IPS DF 4.7 (cell line): ENCODE data around the gene PUS7L.
"Not testable (repeated sequence)": the region's sequence is repeated elsewhere in the genome, so short reads cannot be mapped to it uniquely, and the experiment has no call there.

Experiments
- DNase-seq: peaks from one replicate; pipeline ENCODE4 v3.0.0-alpha.2; 2013; ENCODE audit warnings: low spot score; ENCODE audit errors: extremely low read depth

PUS7L gene

GRCh38 chr12:43751360-43751759 lies 7.2 kb downstream of the PUS7L start:
- not testable (repeated sequence) for DNase-seq

- DNase-seq, result no peak
Measured at GRCh38 chr12:43750814-43751213, 7.8 kb downstream of the PUS7L start.

GRCh38 chr12:43749016-43749415 lies 9.6 kb downstream of the PUS7L start:
- DNase-seq, result no peak

GRCh38 chr12:43744826-43745225 lies 13.8 kb downstream of the PUS7L start:
- DNase-seq, result no peak

GRCh38 chr12:43742106-43742505 lies 16.5 kb downstream of the PUS7L start:
- DNase-seq, result no peak

GRCh38 chr12:43740511-43741100 lies 18.0 kb downstream of the PUS7L start:
- no peak for DNase-seq

GRCh38 chr12:43737646-43738045 lies 20.9 kb downstream of the PUS7L start:
- no peak for DNase-seq

- DNase-seq, result no peak
Measured at GRCh38 chr12:43736927-43737440, 21.6 kb downstream of the PUS7L start.

GRCh38 chr12:43733687-43734086 lies 24.9 kb downstream of the PUS7L start:
- no peak for DNase-seq

- no peak for DNase-seq
Measured at GRCh38 chr12:43730283-43730682, 28.3 kb downstream of the PUS7L start.

- no peak for DNase-seq
Measured at GRCh38 chr12:43728698-43729097, 29.9 kb downstream of the PUS7L start.

- no peak for DNase-seq
Measured at GRCh38 chr12:43728117-43728516, 30.5 kb downstream of the PUS7L start.

- no peak for DNase-seq
Measured at GRCh38 chr12:43723134-43723533, 35.5 kb downstream of the PUS7L start.

- DNase-seq, result no peak
Measured at GRCh38 chr12:43722621-43723020, 36.0 kb downstream of the PUS7L start.

GRCh38 chr12:43711348-43711747 lies 47.2 kb downstream of the PUS7L start:
- no peak for DNase-seq

GRCh38 chr12:43703772-43704171 lies 54.8 kb downstream of the PUS7L start:
- DNase-seq, result not testable (repeated sequence)

GRCh38 chr12:43701194-43701593 lies 57.4 kb downstream of the PUS7L start:
- DNase-seq, result not testable (repeated sequence)

GRCh38 chr12:43696154-43696553 lies 62.4 kb downstream of the PUS7L start:
- DNase-seq, result no peak

- DNase-seq, result no peak
Measured at GRCh38 chr12:43694879-43695278, 63.7 kb downstream of the PUS7L start.

GRCh38 chr12:43692064-43692463 lies 66.5 kb downstream of the PUS7L start:
- no peak for DNase-seq

GRCh38 chr12:43685491-43685890 lies 73.1 kb downstream of the PUS7L start:
- not testable (repeated sequence) for DNase-seq

- peak; percentile 41 for DNase-seq
Measured at GRCh38 chr12:43676183-43676813, 82.3 kb downstream of the PUS7L start.
